NT2/D1 (cell line): ENCODE data around the gene CDKN2B-AS1.

Experiments used
- DNase-seq: peaks from one replicate; pipeline ENCODE4 v3.0.0-alpha.2; 2011; ENCODE audit warnings: low read depth, low spot score
- H3K27me3 ChIP-seq: 2 replicates; pipeline ENCODE4 v1.6.0; 2011; ENCODE audit warnings: mild to moderate bottlenecking; ENCODE audit not compliant: insufficient read length, insufficient read depth
- H3K36me3 ChIP-seq: 2 replicates; pipeline ENCODE4 v1.6.1; 2011; ENCODE audit warnings: mild to moderate bottlenecking, low read length, mixed read lengths; ENCODE audit not compliant: insufficient read depth, insufficient read length
- H3K4me1 ChIP-seq: 2 replicates; pipeline ENCODE4 v1.5.1; 2011; ENCODE audit not compliant: insufficient read depth, insufficient read length
- H3K4me3 ChIP-seq: 2 replicates; pipeline ENCODE4 v1.5.1; 2011; ENCODE audit warnings: low read depth; ENCODE audit not compliant: insufficient read length
- H3K9ac ChIP-seq: 2 replicates; pipeline ENCODE4 v1.6.0; 2011; ENCODE audit warnings: low read depth; ENCODE audit not compliant: insufficient read length
- H3K9me3 ChIP-seq: 2 replicates; pipeline ENCODE4 v1.5.1; 2011; ENCODE audit warnings: mild to moderate bottlenecking, low read length; ENCODE audit not compliant: insufficient read depth
- SUZ12 ChIP-seq: IDR thresholded peaks from 2 replicates; pipeline ENCODE4 v1.6.1; 2011; ENCODE audit not compliant: insufficient read length, insufficient read depth; ENCODE audit errors: extremely low read depth
- YY1 ChIP-seq: IDR thresholded peaks from 2 replicates; pipeline ENCODE4 v1.6.1; 2011; ENCODE audit not compliant: insufficient read length, insufficient read depth
- ZNF274 ChIP-seq: IDR thresholded peaks from 2 replicates; pipeline ENCODE4 v1.6.1; 2011; ENCODE audit warnings: mild to moderate bottlenecking, low read depth, low read length

CDKN2B-AS1 gene

DNA sequence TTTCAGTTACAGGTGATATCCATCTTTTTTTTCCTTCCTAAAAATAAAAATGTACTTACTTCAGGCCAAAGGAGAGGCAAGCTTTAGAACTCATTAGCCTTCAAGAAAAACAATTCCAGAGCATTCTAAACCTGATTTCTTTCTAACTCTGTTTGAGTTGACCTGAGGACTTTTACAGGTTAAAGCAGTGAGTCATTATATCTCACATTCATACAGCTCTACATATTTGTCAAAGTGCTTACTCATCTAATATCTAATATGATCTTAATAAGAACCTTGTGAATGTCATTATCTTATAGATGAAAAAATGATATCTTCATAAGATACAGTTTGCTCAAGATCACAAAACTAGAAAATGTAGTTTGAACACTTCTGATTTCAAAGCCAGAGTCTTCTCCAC lies 163.7 kb downstream of the CDKN2B-AS1 start:
- Histone ChIP-seq H3K36me3 (no peaks in the 10 kb centered on the region), H3K4me3 (no peak overlapping the region), H3K9me3 (no peaks in the 10 kb centered on the region), H3K9ac (no peak overlapping the region), H3K4me1 (no peaks in the 10 kb centered on the region), H3K27me3 (no peaks in the 10 kb centered on the region)
- TF ChIP-seq ZNF274 = no peak
- no peak for TF ChIP-seq YY1
- no peak for TF ChIP-seq SUZ12
- DNase-seq = no peak

DNA sequence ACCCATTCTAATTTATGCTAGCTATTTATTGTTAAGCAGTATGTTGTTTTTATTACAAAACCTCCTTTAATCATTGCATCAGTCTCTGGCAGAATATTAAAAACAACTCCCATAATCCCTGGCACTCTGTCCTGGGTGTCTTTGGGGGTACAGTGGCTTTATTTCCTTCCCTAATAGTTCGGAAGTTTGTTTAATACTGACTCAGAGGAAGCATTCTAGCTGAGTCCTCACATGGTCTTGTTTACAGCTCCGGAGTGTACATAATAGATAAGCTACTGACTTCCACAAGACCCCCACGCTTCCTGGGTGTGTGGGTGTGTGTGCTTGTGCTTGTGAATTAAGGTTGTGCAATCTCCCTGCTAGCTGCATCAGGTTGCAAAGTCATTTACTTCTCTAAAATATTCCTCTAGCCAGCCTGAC lies 164.3 kb downstream of the CDKN2B-AS1 start:
- H3K4me3 ChIP-seq = no peak overlapping the region
- no peak for DNase-seq
- H3K9ac ChIP-seq = no peak overlapping the region

DNA sequence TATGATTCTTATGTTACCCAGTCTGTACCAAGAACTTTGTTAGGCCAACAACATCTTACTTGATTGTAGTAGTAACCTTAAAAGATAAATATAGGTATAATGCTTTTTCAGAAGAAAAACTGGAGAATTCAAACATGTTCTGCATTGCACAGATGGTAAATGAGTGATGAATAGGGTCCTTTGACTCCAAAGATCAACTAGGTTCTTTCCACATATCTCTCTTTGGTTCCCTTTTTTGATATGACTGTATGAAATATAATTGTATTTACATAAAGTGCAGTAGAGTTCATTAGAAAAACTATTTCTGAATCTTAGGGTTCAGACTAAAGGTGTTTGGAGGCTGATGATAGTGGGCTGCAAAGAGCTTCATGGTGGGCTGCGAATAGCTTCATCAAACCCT lies 165.0 kb downstream of the CDKN2B-AS1 start:
- no peaks in the 10 kb centered on the region for H3K4me1 ChIP-seq
- H3K36me3 ChIP-seq = no peaks in the 10 kb centered on the region
- H3K9me3 ChIP-seq = no peaks in the 10 kb centered on the region
- no peak for DNase-seq
- H3K9ac ChIP-seq = no peak overlapping the region
- no peaks in the 10 kb centered on the region for H3K27me3 ChIP-seq
- H3K4me3 ChIP-seq = no peak overlapping the region
- TF ChIP-seq ZNF274 (no peak), YY1 (no peak), SUZ12 (no peak)

More for the DNA sequence above, 164.3 kb downstream of the CDKN2B-AS1 start:
- Histone ChIP-seq H3K9me3 (no peaks in the 10 kb centered on the region), H3K4me1 (no peaks in the 10 kb centered on the region), H3K27me3 (no peaks in the 10 kb centered on the region), H3K36me3 (no peaks in the 10 kb centered on the region)
- no peak for TF ChIP-seq YY1
- no peak for TF ChIP-seq SUZ12
- no peak for TF ChIP-seq ZNF274

DNA sequence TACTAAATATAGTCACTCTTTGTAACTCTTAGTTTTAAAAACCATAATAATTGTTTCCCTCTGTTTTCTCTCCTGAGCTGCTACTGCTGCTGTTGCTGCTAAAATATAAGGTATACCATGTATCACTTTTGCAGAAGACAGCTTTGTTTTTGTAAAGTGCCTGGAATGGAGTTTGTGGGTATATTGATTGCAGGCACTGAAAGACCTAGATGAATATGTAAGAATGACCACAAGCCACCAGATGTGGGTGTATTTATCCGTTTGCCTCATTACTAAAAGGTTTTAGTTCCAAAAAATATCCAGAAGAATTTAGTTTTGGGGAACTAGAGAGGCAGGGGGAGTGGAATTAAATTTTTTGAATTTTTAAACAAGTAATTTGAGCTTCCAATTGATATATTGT lies 165.6 kb downstream of the CDKN2B-AS1 start:
- DNase-seq = no peak
- Histone ChIP-seq H3K4me3 (no peak overlapping the region), H3K4me1 (no peaks in the 10 kb centered on the region), H3K36me3 (no peaks in the 10 kb centered on the region), H3K9me3 (no peaks in the 10 kb centered on the region), H3K27me3 (no peaks in the 10 kb centered on the region), H3K9ac (no peak overlapping the region)
- TF ChIP-seq ZNF274 (no peak), SUZ12 (no peak), YY1 (no peak)

DNA sequence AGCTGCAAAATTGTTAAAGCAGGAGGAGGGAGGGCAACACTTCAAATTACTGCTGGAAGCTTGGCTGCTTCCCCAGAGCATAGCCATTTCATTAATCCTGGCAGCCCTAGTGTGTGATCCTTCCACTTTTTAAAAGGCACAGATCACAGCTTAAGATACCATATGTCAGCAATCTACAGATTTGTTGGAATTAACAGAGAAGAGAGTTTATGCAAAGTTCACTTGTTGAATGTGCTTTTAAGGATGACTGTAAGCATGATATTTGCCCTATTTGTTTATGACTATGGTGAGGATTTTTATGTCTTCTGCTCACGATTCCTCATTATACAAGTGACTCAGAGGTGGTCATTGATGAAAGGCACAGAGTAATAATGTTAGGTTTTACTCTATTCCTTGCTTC lies 170.6 kb downstream of the CDKN2B-AS1 start:
- Histone ChIP-seq H3K4me3 (no peak overlapping the region), H3K27me3 (no peaks in the 10 kb centered on the region), H3K9ac (no peak overlapping the region), H3K36me3 (no peaks in the 10 kb centered on the region), H3K4me1 (no peaks in the 10 kb centered on the region), H3K9me3 (no peaks in the 10 kb centered on the region)
- no peak for DNase-seq
- TF ChIP-seq YY1 (no peak), SUZ12 (no peak), ZNF274 (no peak)

DNA sequence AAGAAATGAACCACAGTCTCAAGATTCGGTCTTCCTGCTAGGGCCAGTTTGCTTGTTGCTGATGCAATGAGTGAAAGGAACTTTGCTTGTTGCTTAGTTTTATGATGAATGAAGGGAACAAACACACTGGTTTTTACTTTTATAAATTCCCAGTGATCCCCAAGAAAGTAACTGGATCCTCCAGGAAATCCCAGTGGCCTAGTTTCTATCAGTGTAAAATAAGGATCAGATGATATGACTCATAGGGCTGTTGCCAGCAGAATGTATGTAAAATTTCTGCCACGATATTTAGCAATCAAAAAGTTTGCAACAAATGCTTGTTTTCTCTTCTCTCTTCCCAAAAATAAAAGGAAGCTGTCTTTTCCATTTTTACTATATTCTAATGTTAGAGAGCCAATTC lies 174.7 kb downstream of the CDKN2B-AS1 start:
- no peak for DNase-seq
- Histone ChIP-seq H3K9me3 (no peaks in the 10 kb centered on the region), H3K36me3 (no peaks in the 10 kb centered on the region), H3K9ac (no peak overlapping the region), H3K4me3 (no peak overlapping the region), H3K27me3 (no peaks in the 10 kb centered on the region), H3K4me1 (no peaks in the 10 kb centered on the region)
- TF ChIP-seq YY1 (no peak), ZNF274 (no peak), SUZ12 (no peak)

DNA sequence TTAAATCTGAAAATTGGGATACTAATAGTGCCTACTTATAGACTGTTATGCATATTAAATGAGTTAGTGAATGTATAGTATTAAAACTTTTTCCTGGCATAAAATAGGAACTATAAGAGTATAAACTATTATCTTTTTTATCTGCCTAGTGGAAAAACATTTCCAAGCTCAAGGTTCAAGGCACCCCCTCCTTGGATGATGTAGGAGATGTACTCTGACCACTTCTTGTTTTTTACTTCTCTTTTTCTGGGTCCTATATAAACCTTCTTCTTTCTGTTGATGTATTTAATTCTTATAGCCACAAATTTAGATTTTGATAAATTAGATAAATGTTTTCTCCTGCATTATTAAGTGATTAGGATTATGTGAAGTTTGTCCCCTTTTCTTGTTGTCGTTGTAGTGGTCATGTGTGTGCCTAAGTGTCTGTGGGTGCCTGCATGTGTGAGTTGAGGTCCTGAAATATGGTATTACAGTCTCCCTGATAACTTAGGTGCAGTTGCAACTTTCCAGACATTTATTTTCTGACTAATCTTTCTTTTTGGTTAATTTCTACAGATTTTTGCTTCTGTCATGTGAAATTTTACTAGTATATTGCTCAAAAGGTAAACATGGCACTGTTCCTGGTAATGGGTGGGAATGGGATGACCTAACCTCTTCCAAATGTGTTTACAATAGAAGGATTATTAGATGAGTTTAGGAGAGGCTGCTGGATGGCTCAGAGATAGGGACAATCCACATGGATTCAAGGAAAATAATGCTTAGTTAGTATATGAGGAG lies 175.3 kb downstream of the CDKN2B-AS1 start:
- Histone ChIP-seq H3K36me3 (no peaks in the 10 kb centered on the region), H3K4me3 (no peak overlapping the region), H3K9ac (no peak overlapping the region), H3K9me3 (no peaks in the 10 kb centered on the region), H3K4me1 (no peaks in the 10 kb centered on the region), H3K27me3 (no peaks in the 10 kb centered on the region)
- DNase-seq = no peak
- no peak for TF ChIP-seq SUZ12
- TF ChIP-seq YY1 = no peak
- no peak for TF ChIP-seq ZNF274
